ENCODE results near the gene ZNF444. TPM values are rescaled to one million over a fixed set of nuclear protein-coding genes. Genes with fewer than 3 reads are reported as not detected.
A peak's percentile ranks its signal among the peaks of the same experiment; 100 is the strongest.

ZNF444 gene
- polyA plus RNA-seq, 3 donors = 2.7 to 6.9 (median 3.5) TPM

DNA sequence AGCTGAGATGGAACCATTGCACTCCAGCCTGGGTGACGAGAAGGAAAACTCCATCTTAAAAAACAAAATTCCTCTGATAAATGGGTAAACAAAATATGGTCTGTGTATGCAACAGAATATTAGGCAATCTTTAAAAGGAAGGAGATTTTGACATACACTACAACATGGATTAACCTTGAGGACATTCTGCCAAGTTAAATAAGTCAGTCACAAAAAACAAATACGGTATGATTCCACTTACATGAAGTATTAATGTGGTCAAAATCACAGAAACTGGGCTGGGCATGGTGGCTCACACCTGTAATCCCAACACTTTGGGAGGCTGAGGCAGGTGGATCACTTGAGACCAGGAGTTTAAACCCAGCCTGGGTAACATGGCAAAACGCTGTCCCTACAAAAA, 3.0 kb upstream of the ZNF444 start:
- DNase-seq = peak in 2 of 3 donors; percentile 27 to 30
- H3K36me3 Mint-ChIP-seq = no peaks in the 10 kb centered on the region
- no peaks in the 10 kb centered on the region for H4K20me1 ChIP-seq (ENCODE audit: insufficient read depth, low read length)
- peak overlapping the region; percentile 26 for H3K4me2 ChIP-seq (replicated peaks; ENCODE audit: extremely low read depth, low read length, poor library complexity, severe bottlenecking)
- WGBS (ENCODE audit: insufficient coverage) = 80% methylated on average over 1 of the region's 3 CpGs
- H3K36me3 ChIP-seq (replicated peaks in 1 of 2; ENCODE audit: control insufficient read depth in 1 of 2, insufficient read depth in 2 of 2, low read length in 2 of 2) = no peaks in the 10 kb centered on the region
- H3K9me3 Mint-ChIP-seq = no peaks in the 10 kb centered on the region
- peaks cover 39 to 43% of the 10 kb centered on the region in 2 donors for H3K4me1 ChIP-seq (ENCODE audit: control insufficient read depth in 1 of 2, insufficient read depth in 2 of 2, low read length in 2 of 2)
- no peaks in the 10 kb centered on the region for H3K9me3 ChIP-seq (replicated peaks in 1 of 2; ENCODE audit: control insufficient read depth in 1 of 2, insufficient read depth in 1 of 2, low read length in 2 of 2)
- H3K27ac ChIP-seq (ENCODE audit: low read depth in 1 of 2, low read length in 2 of 2) = peak overlapping the region; percentile 62 to 76
- peak overlapping the region; percentile 48 to 60 for H3K4me3 Mint-ChIP-seq
- intact Hi-C loops (cut with micrococcal nuclease) = no loop called here
- H3K4me3 ChIP-seq (replicated peaks in 1 of 3; ENCODE audit: low read depth in 2 of 3, low read length in 3 of 3) = peak overlapping the region in 1 of 3 experiments; percentile 19
- H3K27me3 Mint-ChIP-seq (ENCODE audit: low read depth in 3 of 3) = no peaks in the 10 kb centered on the region
- TF ChIP-seq, protein P1, sequence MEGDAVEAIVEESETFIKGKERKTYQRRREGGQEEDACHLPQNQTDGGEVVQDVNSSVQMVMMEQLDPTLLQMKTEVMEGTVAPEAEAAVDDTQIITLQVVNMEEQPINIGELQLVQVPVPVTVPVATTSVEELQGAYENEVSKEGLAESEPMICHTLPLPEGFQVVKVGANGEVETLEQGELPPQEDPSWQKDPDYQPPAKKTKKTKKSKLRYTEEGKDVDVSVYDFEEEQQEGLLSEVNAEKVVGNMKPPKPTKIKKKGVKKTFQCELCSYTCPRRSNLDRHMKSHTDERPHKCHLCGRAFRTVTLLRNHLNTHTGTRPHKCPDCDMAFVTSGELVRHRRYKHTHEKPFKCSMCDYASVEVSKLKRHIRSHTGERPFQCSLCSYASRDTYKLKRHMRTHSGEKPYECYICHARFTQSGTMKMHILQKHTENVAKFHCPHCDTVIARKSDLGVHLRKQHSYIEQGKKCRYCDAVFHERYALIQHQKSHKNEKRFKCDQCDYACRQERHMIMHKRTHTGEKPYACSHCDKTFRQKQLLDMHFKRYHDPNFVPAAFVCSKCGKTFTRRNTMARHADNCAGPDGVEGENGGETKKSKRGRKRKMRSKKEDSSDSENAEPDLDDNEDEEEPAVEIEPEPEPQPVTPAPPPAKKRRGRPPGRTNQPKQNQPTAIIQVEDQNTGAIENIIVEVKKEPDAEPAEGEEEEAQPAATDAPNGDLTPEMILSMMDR (IDR thresholded peaks at IDR 0.05) = no peak
- H3K4me1 Mint-ChIP-seq = peaks cover 57% of the 10 kb centered on the region
- peak overlapping the region; percentile 59 for H2AFZ ChIP-seq (ENCODE audit: insufficient read depth, low read depth, low read length, poor library complexity, severe bottlenecking)
- H3K27ac Mint-ChIP-seq = peak overlapping the region; percentile 45 to 90 (median 84)
- H3K79me2 ChIP-seq (ENCODE audit: insufficient read depth, low read length) = peaks cover 6% of the 10 kb centered on the region
- no peaks in the 10 kb centered on the region for H3K27me3 ChIP-seq (ENCODE audit: control insufficient read depth in 2 of 2, insufficient read depth in 2 of 2, low read length in 2 of 2)
- H3K9ac ChIP-seq (ENCODE audit: insufficient read depth, low read length, poor library complexity, severe bottlenecking) = no peak overlapping the region

DNA sequence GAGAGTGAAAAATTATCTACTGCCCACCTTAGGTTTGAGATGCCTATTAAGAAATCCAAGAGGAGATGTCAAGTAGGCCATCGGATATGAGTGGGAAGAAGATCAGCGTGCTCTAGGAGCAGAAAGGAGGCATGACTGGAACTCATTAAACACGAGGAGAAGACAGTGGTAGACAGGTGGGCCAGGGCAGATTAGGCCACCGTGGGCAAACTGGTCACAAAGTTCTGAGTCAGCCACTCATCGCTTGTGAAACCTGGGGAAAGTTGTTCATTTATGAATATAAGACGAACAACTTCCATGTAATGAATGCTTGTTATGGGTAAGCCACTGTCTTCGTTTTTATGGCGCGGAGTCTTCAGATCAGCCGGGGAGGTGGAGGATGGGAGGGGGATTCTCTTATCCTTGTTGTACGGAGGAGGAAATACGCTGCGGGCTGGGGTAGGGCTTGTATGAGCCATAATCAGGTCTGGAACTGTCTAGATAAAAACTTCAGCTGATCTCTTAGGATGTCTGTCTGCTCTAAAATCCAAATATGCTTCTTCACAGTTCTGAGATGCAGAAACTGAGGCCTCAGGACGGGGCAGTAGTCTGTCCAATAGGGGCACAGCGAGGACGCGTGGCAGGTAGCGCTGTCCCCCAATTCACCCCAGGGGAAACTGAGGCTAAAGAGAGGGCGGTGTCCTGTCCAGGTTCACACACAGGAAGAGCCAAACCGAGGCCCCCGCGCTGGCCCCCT, 1.1 kb upstream of the ZNF444 start:
- DNase-seq = peak; percentile 30 to 60 (median 30)
- Mint-ChIP-seq H3K36me3 (no peaks in the 10 kb centered on the region), H3K9me3 (no peaks in the 10 kb centered on the region), H3K27ac (peak overlapping the region; percentile 89 to 95 (median 93)), H3K4me3 (peak overlapping the region; percentile 85 to 91), H3K27me3 (ENCODE audit: low read depth in 3 of 3) (no peaks in the 10 kb centered on the region), H3K4me1 (peaks cover 52% of the 10 kb centered on the region)
- Histone ChIP-seq H2AFZ (ENCODE audit: insufficient read depth, low read depth, low read length, poor library complexity, severe bottlenecking) (peak overlapping the region; percentile 84), H3K4me2 (replicated peaks; ENCODE audit: extremely low read depth, low read length, poor library complexity, severe bottlenecking) (peak overlapping the region; percentile 97), H3K36me3 (replicated peaks in 1 of 2; ENCODE audit: control insufficient read depth in 1 of 2, insufficient read depth in 2 of 2, low read length in 2 of 2) (no peaks in the 10 kb centered on the region), H4K20me1 (ENCODE audit: insufficient read depth, low read length) (no peaks in the 10 kb centered on the region), H3K79me2 (ENCODE audit: insufficient read depth, low read length) (peaks cover 6% of the 10 kb centered on the region), H3K9me3 (replicated peaks in 1 of 2; ENCODE audit: control insufficient read depth in 1 of 2, insufficient read depth in 1 of 2, low read length in 2 of 2) (no peaks in the 10 kb centered on the region), H3K9ac (ENCODE audit: insufficient read depth, low read length, poor library complexity, severe bottlenecking) (peak overlapping the region; percentile 70), H3K4me1 (ENCODE audit: control insufficient read depth in 1 of 2, insufficient read depth in 2 of 2, low read length in 2 of 2) (peaks cover 39% of the 10 kb centered on the region in 2 donors), H3K27ac (ENCODE audit: low read depth in 1 of 2, low read length in 2 of 2) (peak overlapping the region; percentile 81 to 84), H3K27me3 (ENCODE audit: control insufficient read depth in 2 of 2, insufficient read depth in 2 of 2, low read length in 2 of 2) (no peaks in the 10 kb centered on the region), H3K4me3 (replicated peaks in 1 of 3; ENCODE audit: low read depth in 2 of 3, low read length in 3 of 3) (peak overlapping the region; percentile 43 to 94 (median 79))
- 34% methylated on average over 21 of the region's 22 CpGs for WGBS (ENCODE audit: insufficient coverage)
- intact Hi-C loops (cut with micrococcal nuclease) = loop anchor here (2.0 kb wide), 1 partner anchor 19 kb away; the partner anchor contains the start of gene ZNF787 (in 2 of the 2)
- TF ChIP-seq, protein P1 (IDR thresholded peaks at IDR 0.05) = no peak
